SU-DHL-6 (cell line): ENCODE measurements around the gene KCNA3.
A peak's percentile ranks its signal among the peaks of the same experiment; 100 is the strongest.

ENCODE experiments used
- EZH2phosphoT487 ChIP-seq: fragments of 200-600 bp; sonication (generic), shearing (Covaris generic); conservative IDR thresholded peaks from 2 replicates; pipeline ENCODE4 v1.6.1; 2018; ENCODE audit warnings: mild to moderate bottlenecking, antibody characterized with exemption, low read length, moderate library complexity, mixed read lengths
- TF ChIP-seq, protein P1 (sequence below): fragments of 200-600 bp; sonication (generic); IDR thresholded peaks from one replicate; pipeline ENCODE4 v1.5.1; 2017; ENCODE audit warnings: antibody characterized with exemption, mild to moderate bottlenecking, low read length, moderate library complexity; ENCODE audit not compliant: insufficient read depth, poor library complexity, severe bottlenecking

- TF ChIP-seq, protein P1, sequence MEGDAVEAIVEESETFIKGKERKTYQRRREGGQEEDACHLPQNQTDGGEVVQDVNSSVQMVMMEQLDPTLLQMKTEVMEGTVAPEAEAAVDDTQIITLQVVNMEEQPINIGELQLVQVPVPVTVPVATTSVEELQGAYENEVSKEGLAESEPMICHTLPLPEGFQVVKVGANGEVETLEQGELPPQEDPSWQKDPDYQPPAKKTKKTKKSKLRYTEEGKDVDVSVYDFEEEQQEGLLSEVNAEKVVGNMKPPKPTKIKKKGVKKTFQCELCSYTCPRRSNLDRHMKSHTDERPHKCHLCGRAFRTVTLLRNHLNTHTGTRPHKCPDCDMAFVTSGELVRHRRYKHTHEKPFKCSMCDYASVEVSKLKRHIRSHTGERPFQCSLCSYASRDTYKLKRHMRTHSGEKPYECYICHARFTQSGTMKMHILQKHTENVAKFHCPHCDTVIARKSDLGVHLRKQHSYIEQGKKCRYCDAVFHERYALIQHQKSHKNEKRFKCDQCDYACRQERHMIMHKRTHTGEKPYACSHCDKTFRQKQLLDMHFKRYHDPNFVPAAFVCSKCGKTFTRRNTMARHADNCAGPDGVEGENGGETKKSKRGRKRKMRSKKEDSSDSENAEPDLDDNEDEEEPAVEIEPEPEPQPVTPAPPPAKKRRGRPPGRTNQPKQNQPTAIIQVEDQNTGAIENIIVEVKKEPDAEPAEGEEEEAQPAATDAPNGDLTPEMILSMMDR: peak; percentile 88
- no peak for TF ChIP-seq EZH2phosphoT487
These were observed 43.7 kb downstream of the KCNA3 start for GRCh38 chr1:110630839-110631663.
